T-helper 22 cell (primary cell): ENCODE measurements around the gene MVB12A.
A peak's percentile ranks its signal among the peaks of the same experiment; 100 is the strongest.

Experiments
- DNase-seq: peaks from one replicate; pipeline ENCODE4 v3.0.0-alpha.2; 2020; ENCODE audit warnings: low read depth

Gene MVB12A

DNA sequence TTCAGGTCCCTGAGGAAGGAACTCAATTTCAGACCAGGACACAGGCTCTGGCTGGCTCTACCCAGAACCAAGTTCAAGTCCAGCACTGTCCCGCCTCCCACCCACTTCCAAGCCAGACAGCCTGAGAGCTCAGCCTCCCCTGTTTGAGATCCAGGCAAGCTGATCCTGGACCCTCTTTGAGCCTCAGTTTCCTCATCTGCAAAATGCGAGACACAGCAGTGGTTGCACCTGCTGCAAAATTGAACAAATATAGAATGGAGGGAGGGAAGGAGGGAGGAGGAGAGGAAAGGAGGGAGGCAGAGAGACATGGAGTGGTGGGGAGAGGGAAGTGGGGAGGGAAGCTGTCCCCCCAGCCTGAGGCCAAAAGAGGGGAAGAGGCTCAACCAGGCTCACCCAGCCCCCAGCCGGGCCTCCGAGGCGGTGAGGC lies 27.9 kb downstream of the MVB12A start:
- no peak for DNase-seq

DNA sequence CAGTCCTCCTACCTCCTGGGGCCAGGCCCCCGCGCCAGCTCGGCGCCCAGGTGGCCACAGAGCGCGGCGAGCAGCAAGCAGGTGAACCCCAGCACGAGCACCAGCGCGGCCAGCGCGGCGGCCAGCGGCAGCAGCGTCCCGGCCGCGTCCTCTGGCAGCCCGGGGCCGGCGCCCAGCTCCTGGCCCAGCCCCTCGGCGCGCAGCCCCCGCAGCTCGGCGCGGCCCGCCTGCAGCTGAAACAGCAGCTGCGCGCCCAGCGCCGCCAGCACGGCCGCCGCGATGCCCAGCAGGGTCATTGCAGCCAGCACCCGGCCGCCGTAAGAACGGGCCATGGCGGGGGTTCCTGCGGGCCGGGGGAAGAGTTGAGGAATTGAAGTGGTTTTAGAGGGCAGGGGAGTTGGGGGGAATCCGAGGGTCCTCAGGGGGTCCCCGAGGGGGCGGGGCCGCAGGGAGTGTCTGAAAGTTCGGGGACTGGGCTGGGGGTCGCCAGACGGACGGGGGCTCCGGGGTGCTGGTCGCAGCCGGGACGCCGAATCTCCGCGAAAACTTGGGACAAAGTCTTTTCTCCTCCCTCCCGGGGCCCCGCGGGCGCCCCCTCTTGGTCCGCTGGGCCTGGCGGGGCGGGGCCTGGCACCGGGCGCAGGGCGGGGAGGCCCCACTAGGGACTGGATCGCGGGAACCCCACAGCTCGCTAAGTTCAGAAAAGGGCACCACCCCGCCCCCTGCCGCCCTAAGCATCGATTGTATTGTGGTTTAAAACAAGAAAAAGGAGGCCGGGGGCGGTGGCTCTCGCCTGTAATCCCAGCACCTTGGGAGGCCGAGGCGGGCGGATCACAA lies 28.5 kb downstream of the MVB12A start, which contains the start of gene TMEM221:
Gene TMEM221 (minus strand): TSS at position 538 of the 837 bp plus-strand sequence. CDS start 206 bp downstream, at position 332.
- peak; percentile 13 for DNase-seq

DNA sequence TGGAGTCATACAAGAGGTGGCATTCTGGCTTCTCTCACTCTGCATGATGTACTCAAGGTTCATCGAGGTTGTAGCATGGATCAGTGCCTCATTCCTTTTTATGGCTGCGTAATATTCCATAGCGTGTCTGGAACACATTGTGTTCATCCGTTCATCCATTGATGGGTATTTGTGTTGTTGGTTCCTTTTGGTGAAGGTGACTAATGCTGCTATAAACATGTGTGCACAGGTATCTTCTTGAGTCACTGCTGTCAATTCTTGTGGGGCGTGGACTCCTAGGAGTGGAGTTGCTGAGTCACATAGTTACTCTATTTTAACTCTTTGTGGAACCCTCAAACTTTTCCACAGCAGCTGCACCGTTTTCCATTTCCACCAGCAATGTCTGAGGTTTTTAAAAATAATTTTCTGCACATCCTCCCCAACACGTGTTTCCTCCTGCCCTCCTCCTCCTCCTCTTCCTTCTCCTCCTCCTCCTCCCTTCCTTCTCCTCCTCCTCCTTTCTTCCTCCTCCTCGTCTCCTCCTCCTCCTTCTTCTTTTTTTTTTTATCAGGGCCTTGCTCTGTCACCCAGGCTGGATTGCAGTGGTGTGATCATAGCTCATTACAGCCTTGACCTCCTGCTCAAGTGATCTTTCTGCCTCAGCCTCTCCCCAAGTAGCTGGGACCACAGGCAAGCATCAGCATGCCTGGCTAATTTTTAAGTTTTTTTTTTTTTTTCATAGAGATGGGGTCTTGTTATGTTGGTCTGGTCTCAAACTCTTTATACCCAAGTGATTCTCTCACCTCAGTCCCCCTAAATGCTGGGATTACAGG lies 30.6 kb downstream of the MVB12A start:
- no peak for DNase-seq

DNA sequence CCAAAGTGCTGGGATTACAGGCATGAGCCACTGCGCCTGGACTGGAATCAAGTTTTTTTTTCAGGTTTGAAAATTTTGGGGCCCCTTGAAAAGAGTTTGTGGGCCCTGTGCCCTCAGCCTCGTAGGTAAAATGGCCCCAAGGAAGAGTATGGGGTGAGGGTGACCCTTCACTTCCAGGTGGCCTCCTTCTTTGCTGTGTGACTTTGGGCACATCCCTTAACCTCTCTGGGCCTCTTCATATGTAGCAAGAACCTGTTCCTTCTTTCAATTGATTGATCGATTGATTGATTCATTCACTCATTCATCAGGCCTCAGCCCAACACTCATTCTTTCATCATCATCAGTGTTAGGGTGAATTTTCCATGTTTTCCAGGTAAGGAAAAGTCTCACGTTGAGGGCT lies 32.0 kb downstream of the MVB12A start:
- DNase-seq = no peak

- no peak for DNase-seq
Observed at GRCh38 chr19:17454576-17455071, 34.8 kb downstream of the MVB12A start.

DNA sequence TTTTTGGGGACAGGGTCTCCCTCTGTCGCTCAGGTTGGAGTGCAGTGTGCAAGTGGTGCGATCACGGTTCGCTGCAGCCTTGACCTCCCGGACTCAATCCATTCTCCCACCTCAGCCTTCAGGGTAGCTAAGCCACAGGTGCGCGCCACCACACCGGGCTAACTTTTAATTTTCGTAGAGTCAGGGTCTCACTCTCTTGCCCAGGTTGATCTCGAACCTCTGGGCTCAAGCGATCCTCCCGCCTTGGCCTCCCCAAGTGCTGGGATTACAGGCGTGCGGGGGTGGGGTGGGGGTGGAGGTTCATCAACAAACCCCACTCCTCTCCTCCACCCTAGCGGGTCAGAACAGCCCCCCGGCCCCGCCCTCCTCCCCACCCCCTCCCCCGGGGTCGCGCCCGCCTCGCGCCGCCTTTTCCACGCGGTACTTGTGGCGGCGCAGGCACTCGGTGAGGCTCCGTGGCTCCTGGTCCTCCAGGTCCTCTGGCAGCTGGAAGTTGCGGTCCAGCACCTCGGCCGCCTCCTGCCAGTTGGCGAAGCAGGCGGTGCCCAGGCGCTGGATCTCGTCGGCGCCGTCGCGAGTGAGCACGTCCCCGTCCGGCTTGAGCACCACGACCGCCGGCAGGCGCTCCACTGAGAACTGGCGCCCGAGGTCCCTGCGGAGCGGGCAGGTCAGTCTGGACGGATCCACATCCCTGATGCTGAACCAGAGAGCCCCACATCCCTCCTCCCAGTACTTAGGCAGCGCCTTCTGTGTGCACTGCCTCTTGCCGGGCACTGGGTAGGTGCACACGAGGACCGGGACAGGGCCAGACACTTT lies 35.7 kb downstream of the MVB12A start:
- no peak for DNase-seq

GRCh38 chr19:17456127-17456526 lies 36.3 kb downstream of the MVB12A start:
- DNase-seq = no peak

- no peak for DNase-seq
Observed at GRCh38 chr19:17457616-17458015, 37.8 kb downstream of the MVB12A start.

- no peak for DNase-seq
Observed at GRCh38 chr19:17458970-17459369, 39.1 kb downstream of the MVB12A start.

DNA sequence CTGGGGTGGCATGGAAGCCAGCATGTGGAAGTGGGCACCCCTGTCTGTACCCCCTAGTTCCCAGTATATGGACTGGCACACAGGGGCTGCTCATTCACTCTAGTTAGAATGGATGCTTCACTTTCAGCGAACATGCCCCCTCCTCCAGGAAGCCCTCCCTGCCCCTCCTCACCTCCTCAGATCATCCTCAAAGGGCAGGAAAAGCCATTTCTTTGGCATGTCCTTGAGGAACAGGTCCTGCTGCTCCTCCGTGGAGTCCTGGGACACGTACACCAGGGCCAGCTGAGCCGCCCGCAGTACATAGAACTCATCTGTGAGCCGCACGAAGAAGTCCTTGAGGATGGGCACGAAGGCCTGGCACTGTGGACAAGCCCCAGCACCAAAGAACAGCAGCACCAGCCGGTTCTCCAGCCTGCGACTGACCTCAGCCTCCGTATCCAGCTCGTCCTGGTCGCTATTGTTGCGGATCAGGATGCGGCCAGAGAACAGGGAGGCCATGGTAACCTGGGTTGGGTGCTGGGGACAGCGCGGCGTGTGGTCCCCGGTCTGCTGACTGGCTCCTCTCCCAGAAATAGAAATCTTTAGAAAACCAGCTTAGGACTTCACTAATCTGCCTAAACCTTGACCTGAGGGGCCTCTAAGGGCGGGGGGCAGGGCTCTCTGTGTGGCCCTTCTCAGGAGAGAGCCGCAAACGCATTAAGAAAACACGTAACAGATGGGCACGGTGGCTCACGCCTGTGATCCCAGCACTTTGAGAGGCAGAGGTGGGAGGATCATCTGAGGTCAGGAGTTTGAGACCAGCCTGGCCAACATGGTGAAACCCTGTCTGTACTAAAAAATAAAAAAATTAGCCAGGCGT lies 40.8 kb downstream of the MVB12A start, which contains the start of gene NXNL1:
Gene NXNL1 (minus strand): TSS at position 555 of the 859 bp plus-strand sequence. CDS start 57 bp downstream, at position 498.
- DNase-seq = no peak

DNA sequence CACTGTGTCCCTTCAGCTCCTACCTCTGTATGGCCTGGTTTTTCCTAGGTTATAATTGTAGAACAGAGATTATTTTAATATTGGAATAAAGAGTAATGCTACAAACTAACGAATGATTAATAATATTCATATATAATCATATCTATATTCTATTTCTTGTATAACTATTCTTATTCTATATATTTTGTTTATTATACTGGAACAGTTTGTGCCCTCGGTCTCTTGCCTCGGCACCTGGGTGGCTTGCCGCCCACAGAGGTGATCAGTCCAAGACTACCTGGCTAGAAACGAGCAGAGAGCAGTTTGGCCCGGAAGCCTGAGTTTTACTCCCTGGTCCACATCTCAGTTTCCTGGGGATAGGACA lies 46.6 kb downstream of the MVB12A start:
- DNase-seq = no peak

- no peak for DNase-seq
Observed at GRCh38 chr19:17467471-17468301, 47.8 kb downstream of the MVB12A start.

DNA sequence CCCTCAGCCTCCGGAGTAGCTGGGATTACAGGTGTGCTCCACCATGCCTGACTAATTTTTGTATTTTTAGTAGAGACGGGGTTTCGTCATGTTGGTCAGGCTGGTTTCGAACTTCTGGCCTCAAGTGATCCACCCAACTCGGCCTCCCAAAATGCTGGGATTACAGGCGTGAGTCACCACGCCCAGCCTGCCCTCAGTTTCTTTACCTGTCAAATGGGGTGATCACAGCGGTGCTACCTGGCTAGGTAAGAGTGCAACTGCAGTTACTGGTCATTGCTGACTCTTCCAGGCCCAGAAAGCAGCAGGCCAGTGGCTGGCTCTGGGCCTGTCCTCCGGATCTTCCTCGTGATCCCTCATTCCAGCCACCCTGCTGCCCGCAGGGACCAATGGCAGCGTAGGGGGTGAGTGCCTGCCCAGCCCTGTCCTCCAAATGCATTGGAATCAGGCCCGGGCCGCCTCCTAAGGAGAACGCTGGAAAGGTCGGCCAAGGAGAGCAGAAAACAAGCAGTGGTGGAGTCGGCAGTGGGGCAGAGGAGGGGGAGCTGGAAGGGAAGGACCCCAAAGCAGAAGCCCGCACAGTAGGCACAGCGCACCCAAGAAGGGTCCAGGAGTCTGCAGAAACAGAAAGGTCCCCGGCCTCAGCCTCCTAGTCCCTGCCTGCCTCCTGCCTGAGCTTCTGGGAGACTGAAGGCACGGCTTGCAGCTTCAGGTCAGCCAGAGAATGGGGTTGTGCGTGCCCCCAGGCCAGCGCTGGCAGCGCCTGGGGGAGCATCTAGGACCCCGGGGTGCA lies 48.6 kb downstream of the MVB12A start:
- no peak for DNase-seq

DNA sequence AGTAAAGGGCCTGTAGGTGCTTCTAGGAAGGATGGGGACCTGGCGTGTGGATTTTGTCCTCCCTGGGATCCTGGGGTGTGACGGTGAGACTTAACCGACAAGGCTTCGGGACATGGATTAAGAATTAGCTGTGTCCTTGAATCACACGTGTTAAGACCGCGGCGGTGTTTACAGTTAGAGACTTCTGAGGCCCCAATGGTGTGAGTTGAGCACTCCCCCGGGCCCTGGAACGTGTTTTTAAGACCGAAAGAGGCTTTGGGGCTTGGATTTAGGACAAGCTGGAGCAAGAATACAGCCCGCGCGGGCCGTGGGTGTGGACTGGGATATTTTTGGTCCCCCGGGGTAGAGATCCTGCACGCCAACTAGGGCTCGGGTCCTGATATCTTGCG lies 49.2 kb downstream of the MVB12A start:
- DNase-seq = no peak

DNA sequence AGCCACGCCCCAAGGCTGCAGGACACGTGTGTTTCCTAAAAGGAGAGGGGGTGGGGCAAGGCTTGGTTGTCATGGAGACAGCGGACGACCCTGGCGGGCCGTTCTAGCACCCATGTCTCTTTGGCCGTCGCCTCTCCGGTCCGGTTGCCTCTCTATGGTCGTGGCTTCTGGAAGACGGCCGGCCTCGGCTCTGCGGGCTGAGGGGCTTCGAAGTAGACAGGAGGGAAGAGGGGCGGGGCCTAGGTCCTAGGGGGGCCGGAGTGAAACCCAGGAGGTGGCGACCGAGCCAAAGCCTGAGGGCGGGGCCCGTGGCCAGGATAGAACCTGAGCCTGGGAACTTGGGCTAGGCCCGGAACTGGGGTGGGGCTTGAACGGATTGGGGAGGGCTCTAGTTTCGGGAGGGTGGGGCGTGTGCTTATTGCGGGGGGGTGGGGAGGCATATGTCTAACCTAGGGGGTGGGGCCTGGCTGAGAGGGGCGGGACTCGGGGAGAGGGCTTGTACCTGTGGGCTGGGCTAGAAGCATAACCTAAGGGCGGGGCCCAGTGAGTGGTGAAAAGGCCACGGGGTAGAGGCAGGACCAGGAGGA lies 49.7 kb downstream of the MVB12A start:
- peak; percentile 92 for DNase-seq

DNA sequence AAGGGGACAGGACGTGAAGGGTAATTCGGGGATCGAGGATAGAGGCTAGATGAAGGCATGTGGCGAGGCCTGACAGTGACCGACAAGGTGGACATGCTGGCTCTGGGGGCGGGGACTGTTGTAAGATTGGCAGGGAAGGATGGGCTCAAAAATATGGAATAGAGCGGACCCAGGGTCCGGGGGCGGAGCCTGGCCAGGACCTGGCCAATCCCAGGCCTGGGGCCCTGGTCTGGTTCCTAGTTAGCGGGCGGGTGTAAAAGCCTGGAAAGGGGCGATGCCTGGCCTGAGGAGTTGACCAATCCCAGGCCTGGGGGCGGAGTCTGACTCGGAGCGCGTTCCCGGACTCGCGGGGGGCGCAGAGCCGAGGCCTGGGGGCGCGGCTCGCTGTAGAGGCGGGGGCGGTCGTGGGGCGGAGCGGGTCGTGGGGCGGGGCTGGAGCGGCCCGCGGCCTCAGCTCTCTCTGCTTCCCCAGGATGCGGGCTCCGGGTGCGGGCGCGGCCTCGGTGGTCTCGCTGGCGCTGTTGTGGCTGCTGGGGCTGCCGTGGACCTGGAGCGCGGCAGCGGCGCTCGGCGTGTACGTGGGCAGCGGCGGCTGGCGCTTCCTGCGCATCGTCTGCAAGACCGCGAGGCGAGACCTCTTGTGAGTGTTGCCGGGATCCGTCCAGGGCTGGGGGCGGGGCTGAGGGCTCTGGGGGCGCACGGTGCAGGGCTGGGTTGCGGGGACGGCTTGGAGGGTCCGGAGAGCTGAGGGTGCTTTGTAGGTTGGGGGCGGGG lies 50.4 kb downstream of the MVB12A start, which contains the start of gene SLC27A1:
Gene SLC27A1 (plus strand): TSS at position 457 of the 774 bp plus-strand sequence. CDS start 17 bp downstream, at position 474.
- DNase-seq = peak; percentile 91

DNA sequence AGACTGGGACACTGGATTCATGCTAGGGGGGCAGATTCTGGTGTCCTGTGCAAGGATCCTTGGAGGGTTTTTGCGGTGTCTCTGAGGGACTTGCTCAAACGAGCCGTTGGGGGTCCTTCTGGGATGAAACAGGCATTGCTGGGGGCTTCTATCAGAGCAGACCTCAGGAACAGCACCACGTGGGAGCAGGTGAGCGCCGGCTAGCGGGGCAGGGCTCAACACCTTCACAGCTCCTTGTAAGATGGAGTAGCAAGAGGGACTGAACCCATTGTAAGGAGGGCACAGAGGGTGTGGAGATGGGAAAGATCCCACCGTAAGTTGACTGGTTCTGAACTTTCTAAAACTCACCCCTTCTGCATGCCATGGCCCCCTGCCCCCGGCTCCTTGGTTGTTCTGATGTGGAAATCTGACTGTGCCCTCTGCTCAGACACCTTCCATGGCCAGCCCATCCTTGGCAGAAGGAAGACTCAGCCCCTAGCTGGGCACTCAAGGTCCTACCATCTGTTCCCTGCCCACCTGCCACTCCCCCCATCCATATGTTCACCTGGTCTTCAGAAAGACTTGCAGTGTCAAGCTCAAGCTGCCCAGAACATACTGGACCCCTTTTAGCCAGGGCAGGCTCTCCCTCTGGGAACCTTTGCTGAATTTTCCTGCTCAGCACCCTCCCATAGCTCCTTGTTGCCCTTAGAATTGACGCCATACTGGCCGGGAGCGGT lies 51.7 kb downstream of the MVB12A start:
- DNase-seq = no peak
